ENCODE data around the gene CPXM2.

Gene CPXM2

DNA sequence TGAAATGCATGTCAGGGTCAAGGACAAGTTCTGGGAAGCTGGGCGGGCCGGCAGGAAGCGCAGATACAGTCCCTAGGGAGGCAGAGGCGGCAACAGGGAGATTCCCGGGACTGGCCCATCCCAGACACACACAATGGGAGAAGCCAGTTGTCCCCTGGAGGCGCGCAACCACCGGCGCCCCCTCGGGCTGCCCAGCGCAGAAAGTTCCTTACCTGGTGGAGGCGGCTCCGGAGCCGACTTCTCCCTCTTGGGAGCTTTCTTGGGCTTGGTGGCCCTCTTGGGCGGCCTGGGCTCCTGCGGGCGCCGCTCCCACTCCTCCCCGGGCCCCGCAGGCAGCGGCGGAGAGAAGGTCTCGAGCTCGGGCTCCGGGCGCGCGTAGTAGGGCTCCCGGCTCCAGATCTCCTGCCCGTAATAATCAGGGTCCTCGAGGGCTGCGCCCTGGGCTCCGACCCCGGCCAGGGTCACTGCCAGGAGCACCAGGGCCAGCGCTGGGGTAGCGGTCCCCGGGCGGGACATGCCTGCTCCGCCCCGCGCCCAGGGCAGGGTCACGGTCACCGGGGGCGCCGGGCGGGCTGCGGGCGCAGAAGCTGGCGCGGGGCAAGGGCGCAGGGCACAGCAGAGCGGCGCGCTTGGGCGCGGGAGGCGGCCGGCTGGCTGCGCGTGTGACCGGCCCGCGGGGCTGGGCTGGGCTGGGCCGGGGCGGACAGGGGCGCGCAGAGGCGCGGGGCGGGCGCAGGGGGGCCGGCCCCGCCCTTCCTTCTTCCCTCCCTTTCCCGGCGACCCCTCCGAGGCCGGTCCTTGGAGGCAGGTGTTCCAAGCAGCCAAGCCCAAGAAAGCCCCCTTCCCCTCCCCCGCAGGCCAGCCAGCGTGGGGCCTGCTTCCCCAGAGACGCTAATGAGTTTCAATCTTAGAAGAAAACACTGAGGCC is at the start of gene CPXM2:
TSS of gene CPXM2 (minus strand) at position 664 of the 928 bp plus-strand sequence. CDS start at position 516, 148 bp downstream.
- DNase-seq: no peak

DNA sequence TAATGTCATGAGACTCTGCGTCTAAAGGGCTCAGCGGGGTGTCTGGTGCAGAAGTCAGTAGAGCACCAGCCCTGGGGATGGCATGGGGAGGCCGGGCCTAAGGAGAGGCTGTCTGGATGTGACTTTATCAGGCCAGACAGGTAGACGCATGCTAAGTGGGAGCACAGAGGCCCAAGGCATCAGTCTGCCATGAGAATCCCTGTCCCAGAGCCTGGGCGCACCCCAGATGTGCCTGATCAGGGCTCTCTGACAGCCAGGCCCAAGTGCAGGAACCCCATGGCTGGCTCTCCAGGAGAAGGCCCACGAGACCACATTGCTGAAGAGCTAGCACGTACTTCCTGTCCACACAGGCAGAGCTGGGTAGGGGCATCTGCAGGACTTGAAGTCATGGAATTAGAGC is 48.0 kb upstream of the CPXM2 start:
- no peak for DNase-seq

DNA sequence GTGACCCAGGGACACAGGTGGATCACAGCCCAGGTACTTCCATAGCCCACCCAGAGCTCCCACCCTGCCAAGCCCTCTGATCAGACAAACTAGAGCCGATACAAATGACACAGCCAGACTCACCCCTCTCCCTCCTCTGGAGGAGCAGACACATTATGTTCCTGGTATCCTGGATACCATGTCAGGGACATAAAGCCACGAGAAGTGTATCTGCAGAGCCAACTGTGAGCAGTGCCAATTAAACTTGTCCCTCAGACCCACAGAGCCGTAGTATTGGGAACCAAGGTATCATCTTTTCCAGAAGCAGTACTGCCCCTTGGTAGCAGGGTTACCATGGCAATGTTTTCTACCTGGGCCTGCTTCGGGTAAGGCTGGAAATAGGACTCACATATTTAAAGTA is 47.3 kb upstream of the CPXM2 start:
- no peak for DNase-seq

DNA sequence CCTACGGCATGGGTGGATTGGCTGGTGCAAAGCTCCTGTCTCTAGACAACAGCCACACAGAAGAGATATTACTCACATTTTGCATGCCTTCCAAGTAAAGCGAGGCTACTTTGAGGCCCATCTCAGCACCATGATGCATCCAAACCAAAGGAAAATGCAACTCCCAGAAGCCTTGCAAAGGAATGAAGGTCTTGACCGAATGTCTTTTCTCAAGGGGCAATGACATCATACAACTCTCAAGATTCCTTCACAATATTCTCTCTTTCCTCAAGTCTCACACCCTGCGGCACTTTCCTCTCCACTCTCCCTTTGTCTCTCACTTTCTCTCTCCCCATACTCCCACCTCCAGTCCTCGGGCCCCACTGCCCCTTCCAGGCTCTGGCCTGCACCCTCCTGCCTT is 44.8 kb upstream of the CPXM2 start:
- no peak for DNase-seq

DNA sequence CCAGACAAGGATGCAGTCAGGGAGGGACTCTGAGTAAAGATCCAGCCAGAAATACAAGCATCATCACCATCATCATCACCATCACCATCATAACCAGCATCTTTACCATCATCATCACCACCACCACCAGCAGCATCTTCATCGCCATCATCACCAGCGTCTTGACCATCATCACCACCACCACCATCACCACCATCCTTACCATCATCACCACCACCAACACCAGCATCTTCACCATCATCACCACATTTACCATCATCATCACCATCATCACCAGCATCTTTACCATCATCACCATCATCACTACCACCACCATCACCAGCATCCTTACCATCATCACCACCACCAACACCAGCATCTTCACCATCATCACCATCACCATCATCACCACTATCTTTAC is 44.1 kb upstream of the CPXM2 start:
- no peak for DNase-seq

DNA sequence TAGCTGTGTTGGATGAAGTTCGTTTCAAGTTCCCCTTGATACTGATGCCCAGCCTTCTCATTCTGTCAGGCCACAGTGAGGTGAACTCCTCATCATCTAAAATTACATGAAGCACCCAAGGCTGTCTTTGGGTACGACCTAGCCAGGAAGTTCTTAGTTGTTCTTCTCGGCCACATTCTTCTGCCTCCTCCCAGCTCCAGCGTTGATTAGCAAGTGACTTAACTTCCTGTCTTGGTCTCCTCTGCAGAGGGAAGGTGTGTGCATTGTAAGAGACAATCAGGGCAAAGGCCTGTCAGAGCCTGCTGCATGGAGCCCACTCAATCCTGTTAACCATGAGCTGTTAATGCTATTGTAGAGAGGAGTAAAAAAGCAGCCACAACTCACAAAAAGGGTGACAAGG is 43.2 kb upstream of the CPXM2 start:
- no peak for DNase-seq

DNA sequence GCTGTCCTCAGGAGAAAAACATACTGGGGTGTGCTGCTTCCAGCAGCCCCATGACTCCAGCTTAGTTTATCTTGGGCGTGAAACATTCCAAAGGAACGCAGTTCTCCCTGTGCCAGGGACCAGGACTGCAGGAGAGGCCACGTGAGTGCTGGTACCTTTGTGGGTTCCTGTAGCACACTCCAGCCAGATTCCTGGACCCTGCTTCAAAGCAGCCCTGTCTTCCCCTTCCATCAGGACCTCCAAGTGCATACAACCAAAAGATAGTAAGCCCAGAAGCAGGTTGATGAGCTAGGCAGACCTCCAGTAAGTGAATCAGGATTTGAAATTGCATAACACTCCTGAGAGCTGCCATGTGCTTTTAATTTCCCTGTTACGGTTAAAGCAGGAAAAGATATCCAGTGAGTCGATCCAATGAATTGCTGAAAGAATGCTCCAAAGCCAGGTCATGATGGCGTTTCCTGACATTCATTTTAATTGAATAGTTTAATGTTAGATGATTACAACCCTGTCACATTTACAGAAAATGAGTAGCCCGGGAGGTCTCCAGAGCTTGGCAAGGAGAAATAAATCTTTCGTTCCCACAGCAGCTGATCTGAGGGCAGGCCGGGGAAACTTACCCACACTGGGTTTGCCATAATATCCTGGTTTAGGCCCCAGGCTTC is 38.9 kb upstream of the CPXM2 start:
- no peak for DNase-seq

DNA sequence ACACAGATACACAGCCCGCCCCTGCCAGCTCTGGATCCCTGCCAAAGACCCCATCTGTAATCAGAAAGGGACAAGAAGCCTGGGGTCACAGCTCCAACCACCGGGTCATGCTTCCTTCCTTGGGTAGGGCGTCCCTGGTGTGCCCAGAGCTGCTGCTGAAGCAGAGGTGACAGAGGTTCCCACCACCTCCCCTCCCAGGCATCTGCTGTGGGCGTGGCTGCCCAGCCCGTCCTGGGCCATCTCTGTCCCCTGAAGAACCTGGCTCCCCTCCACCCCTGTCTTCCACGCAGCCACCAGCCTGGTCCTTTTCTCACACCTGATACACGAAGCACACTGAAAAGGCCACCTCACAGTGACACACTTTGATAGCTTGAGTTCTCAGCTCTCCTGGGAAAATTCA is 38.2 kb upstream of the CPXM2 start:
- no peak for DNase-seq

DNA sequence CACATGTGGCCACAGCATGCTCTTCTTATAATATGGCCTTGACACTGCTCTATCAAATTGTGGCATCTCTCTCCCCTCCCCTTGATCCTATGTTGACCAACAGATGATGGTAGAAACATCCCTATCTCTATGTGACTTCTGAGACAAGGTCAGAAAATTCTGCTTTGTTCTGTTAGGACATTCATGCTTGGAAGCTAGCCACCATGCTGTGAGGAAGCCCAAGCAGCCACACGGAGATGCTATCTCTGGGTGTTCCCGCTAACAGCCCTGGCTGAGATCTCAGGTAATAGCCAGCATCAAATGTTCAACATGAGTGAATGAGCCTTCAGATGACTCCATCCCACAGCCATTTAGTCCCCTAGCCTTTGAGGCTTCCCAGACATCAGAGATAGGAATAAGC is 36.8 kb upstream of the CPXM2 start:
- DNase-seq: no peak

DNA sequence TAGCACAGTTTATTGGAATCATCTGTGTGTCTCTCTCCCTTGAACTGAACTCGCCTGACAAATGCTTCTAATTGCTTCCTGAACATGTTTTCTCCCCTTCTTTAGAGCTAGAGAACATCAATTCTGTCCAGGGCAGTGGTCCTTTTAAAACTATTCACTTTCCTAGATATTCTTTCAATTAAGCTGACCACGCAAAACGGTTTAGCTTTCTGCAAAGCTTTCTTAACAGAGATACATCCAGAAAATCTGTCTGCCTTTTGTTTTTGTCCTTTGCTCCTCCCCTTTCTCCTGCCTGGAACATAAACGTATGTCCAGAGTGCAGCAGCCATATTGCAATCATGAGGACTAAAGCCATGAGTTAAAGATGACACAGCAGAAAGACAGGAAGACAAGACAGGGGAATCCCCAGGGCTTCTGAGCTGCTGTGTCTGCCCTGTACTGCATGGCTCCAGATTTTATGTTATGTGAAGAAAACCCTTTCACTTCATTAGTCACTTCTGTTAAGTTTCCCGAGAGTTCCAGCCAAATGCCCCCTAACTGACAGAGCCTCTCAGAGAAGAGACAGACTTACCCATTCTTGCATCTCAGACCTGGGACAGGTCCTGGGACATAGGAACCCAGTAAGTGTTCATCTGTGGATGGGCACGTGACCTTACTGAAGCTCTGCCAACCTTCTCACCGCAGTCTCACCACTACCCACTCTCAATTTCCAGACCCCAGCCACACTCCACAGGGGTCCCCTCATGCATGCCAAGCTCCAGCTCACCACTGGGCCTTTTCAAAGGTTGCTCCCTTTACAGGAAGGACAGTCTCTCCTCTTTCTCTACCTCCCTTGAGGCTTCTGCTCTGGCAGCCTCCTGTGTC is 35.0 kb upstream of the CPXM2 start:
- DNase-seq: peak; percentile 34

DNA sequence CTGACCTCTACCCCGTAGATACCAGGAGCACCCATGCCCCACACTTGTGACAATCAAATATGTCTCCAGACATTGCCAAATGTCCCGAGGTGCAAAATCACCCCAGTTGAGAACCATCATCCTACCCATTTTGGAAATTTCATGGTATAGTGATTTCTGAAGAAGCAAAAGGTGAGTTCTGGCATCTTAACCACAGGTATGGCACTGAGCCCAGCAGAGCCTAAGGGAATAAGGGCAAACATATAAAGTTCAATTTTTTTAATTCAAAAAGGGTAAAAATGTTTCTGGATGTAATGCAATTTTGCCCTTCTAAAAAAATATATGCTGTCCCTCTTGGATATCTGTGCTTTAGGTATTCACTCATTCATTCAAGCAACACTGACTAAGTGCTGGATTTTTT is 30.5 kb upstream of the CPXM2 start:
- DNase-seq: no peak

DNA sequence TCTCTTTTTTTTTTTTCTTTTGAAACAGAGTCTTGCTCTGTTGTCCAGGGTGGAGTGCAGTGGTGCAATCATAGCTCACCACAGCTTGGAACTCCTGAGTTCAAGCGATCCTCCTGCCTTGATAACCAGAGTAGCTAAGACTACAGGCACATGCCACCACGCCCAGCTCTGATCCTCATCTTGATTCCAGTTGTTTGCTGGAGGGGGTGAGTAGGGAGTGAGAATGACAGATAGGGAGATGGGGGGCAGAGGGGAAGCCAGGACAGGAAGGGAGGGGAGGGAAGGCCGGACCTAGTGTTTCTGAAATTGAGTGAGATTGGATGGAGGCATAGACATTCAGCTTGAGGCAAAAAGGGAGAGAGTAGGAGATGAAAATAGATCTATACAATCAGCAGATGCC is 25.2 kb upstream of the CPXM2 start:
- DNase-seq: no peak

DNA sequence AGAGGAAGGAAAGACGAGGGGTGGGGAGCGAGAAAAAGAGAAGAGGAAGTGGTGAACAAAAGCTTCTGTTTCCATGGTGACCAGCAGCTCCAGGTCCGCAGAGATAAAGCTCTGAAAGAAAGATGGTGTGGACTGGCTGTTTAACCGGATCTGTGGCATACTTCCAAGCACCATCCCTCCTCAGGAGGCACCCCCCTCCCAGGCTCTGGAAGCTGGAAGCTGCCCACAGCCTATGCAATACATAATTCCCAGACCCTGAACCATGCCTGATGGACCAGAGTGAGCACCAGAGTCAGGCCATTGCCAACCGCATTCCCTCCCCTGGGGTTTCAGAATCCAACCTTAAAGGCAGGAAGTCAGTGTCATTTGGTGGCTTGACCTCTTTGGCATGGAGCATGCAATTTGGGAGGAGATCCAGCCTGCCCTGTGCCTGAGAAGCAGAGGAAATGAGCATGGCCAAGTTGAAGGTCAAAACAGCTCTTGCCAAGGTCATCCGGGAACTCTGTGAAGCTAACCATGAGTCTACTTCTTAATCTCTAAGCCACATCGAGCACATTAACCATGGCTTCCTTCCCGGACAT is 22.2 kb upstream of the CPXM2 start:
- peak; percentile 10 for DNase-seq

DNA sequence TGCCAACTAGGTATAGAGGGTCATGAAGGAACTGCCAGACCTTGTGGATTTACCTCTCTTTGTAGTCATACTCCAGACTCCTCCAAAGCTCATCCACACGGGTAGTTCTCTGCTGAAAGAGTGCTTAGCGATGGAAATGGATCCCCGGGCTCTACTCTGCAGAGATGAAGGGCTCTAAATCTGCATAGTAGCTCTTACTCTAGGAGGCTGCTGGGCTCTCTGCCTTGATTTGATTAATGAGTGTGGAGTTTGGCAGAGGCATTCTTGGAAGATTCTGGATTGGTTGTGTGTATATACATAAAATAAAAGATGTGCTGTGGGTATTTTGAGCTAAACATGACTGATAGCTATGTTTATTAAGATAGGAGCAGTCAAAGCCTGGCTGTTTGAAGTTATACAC is 21.3 kb upstream of the CPXM2 start:
- DNase-seq: no peak

DNA sequence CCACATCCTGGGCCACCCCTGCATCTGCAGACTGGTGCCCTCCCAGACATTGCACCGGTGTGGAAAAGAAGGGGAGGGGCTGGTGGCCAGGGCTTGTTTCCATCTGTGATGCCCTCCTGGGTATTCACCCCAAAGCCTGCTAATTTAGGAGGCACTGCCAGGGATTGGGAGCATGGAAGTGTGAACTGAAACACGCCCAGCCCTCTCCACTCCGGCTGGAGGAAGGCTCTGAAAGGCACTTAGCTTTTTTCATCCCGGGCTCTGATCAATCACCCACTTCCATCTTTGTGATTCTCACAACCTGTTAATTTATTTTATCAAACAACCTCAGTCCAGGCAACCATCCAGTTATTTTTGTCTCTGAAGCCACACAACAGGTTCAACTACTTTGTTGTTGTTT is 20.9 kb upstream of the CPXM2 start:
- no peak for DNase-seq

DNA sequence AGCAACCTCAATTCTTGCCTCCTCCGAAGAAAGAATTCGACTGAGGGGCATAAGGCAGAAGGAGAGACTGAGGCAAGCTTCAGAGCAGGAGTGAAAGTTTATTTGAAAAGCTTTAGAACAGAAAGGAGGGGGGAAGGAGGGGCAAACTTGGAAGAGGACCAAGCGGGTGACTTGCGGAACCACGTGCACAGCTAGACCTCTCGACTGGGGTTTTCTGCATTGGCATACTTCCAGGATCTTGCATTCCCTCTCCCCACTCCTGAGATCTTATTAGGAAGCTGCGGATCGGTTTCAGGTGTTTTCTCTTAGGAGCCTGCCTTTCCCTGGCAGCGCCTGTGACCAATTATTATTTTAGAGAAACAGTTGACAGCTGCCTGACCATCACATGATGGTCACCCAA is 20.3 kb upstream of the CPXM2 start:
- no peak for DNase-seq

DNA sequence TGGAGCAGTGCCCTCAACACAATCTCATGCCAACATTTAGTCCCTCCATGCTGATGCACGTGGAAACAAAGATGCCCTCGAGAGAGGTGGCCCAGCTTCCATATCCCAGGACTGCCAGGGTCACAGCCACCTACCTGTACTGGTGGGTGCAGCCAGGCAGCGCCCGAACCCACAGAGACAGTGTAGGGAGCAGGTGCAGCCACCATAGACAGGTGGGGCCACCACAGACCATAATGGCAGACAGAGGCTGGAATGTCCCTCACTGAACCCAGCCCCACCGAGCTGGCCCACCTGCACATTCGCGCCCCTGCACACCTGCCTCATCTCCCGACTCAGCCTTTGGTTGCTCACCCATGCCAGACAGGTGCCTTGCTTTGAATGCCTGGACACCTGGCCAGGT is 18.3 kb upstream of the CPXM2 start:
- DNase-seq: no peak

DNA sequence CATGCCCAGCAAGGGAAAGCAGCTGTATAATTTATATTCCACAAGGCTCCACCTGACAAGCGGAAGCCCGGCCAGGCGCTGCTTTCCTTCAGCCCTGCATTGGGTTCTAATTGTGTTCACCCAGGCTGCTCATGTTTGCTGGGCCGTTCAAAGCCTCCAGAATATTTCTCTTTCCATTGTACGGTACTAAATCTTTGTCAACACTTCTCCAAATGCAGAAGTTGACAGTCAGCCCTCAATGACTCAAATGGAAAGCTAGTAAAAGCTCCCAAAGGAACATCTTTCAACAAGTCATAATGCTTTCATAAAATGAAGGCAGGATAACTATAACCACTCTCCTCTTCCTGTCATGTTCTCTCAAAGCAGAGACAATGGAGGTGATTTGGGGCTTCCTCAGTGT is 17.8 kb upstream of the CPXM2 start:
- DNase-seq: no peak

DNA sequence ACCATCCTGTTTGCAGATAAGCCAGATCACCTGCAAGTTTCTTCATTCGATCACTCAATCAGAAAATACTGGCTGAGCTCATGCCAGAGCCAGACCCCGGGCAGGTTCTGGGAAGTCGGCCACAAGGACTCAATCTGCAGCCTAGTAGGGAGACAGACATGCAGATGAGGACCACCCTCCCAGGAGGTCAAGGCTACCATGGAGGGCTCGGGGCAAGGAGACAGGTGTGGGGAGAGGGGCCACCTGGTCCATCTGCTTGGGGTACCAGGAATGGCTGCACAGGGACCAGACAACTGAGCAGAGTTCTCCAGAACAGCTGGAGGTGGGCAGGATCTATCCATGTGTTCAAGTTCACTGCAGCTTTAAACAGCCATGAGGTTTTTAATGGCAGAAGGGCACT is 16.8 kb upstream of the CPXM2 start:
- no peak for DNase-seq

DNA sequence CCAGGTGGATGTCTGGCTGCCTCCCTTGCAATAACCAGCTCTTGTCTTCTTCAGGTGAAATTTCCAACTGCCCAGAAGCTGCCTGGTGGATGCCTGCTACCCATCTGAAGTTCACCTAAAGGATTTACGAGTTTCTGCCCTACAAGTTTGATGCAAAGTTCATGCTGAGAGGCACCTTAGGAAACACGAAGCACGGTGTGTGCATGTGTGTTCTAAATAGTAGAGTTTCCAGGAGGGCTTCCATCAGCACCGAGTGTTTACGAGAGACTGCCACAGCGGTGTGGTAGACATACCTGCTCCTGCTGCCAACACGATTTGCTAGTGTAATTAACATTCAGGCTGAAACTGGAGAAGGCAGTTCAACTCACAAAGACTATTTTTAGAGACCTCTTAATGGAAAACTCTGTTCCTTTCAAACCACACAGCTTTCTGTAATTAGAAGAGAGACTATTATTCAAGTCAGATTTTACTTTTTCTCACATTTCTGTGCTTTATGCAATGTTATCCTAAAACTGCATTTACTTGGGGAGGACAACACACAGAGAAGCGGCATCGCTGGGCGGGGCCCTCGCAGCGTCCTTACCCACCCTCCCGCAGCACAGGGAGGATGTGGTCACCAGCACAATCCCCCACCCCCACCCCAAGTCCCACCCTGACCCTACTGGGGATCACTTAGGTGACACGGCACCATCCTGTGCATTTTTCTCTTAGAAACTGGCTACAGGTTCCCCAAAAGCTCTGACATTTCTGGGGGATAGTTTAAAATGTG is 15.5 kb upstream of the CPXM2 start:
- no peak for DNase-seq

DNA sequence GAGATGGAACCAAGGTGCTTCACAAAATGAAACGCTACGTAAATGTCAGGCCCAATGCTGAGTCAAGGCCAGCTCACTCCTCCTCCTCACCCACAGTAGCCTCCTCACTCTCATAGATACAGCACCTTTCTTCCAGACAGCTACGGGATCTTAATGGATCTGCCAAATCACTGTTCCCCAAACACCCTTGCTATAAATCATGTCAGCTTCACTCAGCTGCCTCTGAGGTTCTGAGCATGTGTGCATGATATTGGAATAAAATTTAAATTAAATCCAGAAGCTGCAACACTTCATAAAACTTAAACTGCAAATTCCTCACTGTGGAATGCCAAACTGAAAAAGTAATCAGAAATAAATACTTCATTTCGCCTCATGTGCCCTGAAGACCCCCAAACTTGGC is 14.7 kb upstream of the CPXM2 start:
- no peak for DNase-seq

DNA sequence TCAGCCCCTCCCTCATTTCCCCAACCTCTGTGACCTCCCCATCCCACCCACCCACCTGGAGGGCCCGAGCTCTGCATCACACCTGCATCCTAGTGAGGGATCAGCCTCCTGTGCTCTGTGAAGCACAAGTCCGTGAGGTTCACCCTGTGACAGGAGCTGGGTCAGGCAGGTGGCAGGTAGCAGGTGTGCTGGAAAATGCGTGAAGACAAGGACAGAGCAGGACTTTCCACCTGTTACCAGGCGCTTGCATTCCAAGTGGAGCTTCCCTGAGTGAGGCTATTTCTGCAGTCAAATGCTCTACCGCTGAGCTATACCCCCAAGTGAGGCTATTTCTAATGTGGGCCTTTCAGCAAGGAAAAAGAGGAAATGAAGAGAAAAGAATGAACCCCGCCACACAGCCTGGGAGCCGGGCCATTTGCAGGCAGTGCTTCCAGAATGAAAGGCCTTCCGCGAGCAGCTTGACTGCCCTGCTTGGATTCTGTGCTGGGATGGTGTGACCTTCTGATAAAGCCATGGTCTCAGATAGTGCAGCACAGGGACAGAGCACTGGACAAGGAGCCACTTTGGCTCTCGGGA is 13.3 kb upstream of the CPXM2 start:
- no peak for DNase-seq
